HG03520 (cell line): ENCODE measurements around the gene EFNB3.

Source experiments
- ATAC-seq: cut with Tn5 transposase; IDR thresholded peaks from one replicate; pipeline ENCODE4 v1.9.1; 2021; ENCODE audit warnings: mild to moderate bottlenecking, moderate library complexity; ENCODE audit not compliant: unreplicated experiment

Gene EFNB3

GRCh38 chr17:7716901-7717755 lies 12.1 kb downstream of the EFNB3 start, which contains the start of gene DNAH2:
Gene DNAH2 (plus strand): TSS chr17:7717744. CDS start chr17:7719735, 1,991 bp downstream.
- ATAC-seq = no peak

- no peak for ATAC-seq
These were observed 12.9 kb downstream of the EFNB3 start for GRCh38 chr17:7717756-7718350.

GRCh38 chr17:7719661-7720060 lies 14.7 kb downstream of the EFNB3 start:
- ATAC-seq = no peak

GRCh38 chr17:7720125-7720524 lies 15.1 kb downstream of the EFNB3 start:
- no peak for ATAC-seq

- ATAC-seq = no peak
These were observed 16.6 kb downstream of the EFNB3 start for GRCh38 chr17:7721612-7722011.

GRCh38 chr17:7727886-7728285 lies 22.9 kb downstream of the EFNB3 start:
- ATAC-seq = no peak

GRCh38 chr17:7729816-7730215 lies 24.8 kb downstream of the EFNB3 start:
- ATAC-seq = no peak

- ATAC-seq = no peak
These were observed 28.1 kb downstream of the EFNB3 start for GRCh38 chr17:7732981-7733539.

GRCh38 chr17:7737601-7738000 lies 32.6 kb downstream of the EFNB3 start:
- no peak for ATAC-seq

GRCh38 chr17:7739746-7740145 lies 34.7 kb downstream of the EFNB3 start:
- ATAC-seq = no peak

GRCh38 chr17:7740481-7741001 lies 35.5 kb downstream of the EFNB3 start:
- no peak for ATAC-seq

GRCh38 chr17:7742729-7743128 lies 37.7 kb downstream of the EFNB3 start:
- no peak for ATAC-seq

- no peak for ATAC-seq
These were observed 39.4 kb downstream of the EFNB3 start for GRCh38 chr17:7744416-7744815.

- no peak for ATAC-seq
These were observed 40.9 kb downstream of the EFNB3 start for GRCh38 chr17:7745748-7746470.

- no peak for ATAC-seq
These were observed 42.7 kb downstream of the EFNB3 start for GRCh38 chr17:7747635-7748071.

GRCh38 chr17:7748076-7748775 lies 43.2 kb downstream of the EFNB3 start:
- no peak for ATAC-seq

- ATAC-seq = no peak
These were observed 45.4 kb downstream of the EFNB3 start for GRCh38 chr17:7750321-7750821.

- ATAC-seq = no peak
These were observed 49.7 kb downstream of the EFNB3 start for GRCh38 chr17:7754656-7755055.

- no peak for ATAC-seq
These were observed 50.3 kb downstream of the EFNB3 start for GRCh38 chr17:7755095-7755890.
